ENCODE data around the gene RAB8A. TPM values are rescaled to one million over a fixed set of nuclear protein-coding genes. Genes with fewer than 3 reads are reported as not detected.
A peak's percentile ranks its signal among the peaks of the same experiment; 100 is the strongest.

Gene RAB8A
- total and polyA plus RNA-seq, 7 experiments from 2014 or later, result 61.8 to 154 (median 74.5) TPM

DNA sequence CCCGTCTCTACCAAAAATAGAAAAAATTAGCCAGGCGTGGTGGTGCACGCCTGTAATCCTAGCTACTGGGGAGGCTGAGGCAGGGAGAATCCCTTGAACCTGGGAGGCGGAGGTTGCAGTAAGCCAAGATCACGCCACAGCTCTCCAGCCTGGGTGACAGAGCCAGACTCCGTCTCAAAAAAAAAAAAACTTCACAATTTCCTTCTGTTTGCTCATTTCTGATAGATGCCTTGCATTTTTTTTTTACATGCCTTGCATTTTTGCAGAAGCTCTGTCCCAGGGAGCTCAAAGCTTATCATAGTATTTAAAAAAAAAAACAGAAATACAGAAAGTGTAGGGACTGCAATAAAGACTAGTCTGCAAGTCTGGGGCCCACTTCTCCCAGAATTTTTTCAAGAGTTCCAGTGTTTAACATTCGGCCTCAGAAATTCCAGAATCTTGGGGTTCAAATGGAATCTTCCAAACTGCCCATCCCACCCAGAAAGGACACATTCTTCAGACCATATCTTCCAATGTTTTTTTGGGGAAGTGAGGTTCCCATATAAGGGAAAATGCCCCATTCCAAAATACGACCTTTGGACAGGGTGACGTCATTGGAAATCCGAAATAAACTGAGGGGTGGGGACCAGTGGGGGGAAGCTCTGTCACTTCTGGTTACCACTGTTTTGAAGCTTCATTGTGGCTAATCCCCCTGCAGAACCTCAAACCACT is 17.2 kb upstream of the RAB8A start:
- Mint-ChIP-seq H3K27ac (peak overlapping the region; percentile 72 to 94 (median 88)), H3K27me3 (no peaks in the 10 kb centered on the region), H3K36me3 (peaks cover 17 to 57% (median 34%) of the 10 kb centered on the region in 5 donors), H3K4me1 (peaks cover 14 to 48% (median 45%) of the 10 kb centered on the region in 7 donors), H3K4me3 (peak overlapping the region in 7 of 10 donors; percentile 16 to 68 (median 62)), H3K9me3 (no peaks in the 10 kb centered on the region)
- intact Hi-C loops (cut with micrococcal nuclease), result no loop called here
- ChIA-PET POLR2A (interaction anchor here (0.6 to 2.9 kb wide), 10 partner anchors 8 to 258 kb away, joined by 3 to 11 read pairs (median 4); partner anchors contain the start of gene HSH2D), CTCF (interaction anchor here (0.9 to 1.7 kb wide), 5 partner anchors 16 to 54 kb away, joined by 3 to 9 read pairs (median 3); partner anchors contain the start of gene TPM4)
- no peak for ATAC-seq
- peak in 1 of 9 donors; percentile 14 for DNase-seq
- Histone ChIP-seq H3K4me3 (ENCODE audit: low read length) (no peak overlapping the region), H3K27ac (ENCODE audit: low read depth, low read length) (peak overlapping the region; percentile 56), H3K4me1 (ENCODE audit: control insufficient read depth in 2 of 2, insufficient read depth in 2 of 2, low read length in 2 of 2) (peaks cover 0 to 20% of the 10 kb centered on the region in 2 donors), H3K9me3 (ENCODE audit: control insufficient read depth in 2 of 3, low read length in 3 of 3) (no peaks in the 10 kb centered on the region), H3K27me3 (ENCODE audit: control insufficient read depth in 2 of 2, insufficient read depth in 2 of 2, low read length in 2 of 2) (no peaks in the 10 kb centered on the region), H3K36me3 (ENCODE audit: control insufficient read depth in 2 of 3, insufficient read depth in 3 of 3, low read length in 3 of 3) (peaks cover 28 to 85% (median 29%) of the 10 kb centered on the region in 3 experiments)

DNA sequence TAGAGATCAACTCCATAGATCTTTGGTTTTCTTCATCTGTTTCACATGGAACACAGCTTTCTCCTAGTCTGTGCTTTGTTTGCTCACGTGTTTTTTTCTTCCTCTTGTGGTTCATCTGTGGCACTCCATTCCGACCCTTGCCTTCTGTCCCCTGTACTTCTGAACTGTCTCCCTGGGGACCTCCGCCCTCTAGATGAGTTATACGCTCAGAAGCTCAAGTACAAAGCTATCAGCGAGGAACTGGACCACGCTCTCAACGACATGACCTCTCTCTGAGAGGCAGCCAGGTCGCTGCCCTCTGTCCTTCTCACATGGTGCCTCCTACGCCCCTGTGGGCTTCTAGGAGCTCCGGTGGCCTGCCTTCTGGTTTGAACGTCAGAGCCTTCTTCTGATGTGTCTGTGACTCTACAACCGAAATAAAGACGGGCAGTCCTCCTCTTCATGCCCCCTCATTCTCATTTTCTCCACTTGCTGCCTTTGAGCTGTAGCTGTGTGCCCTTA is 16.6 kb upstream of the RAB8A start:
- DNase-seq, result peak in 6 of 9 donors; percentile 24 to 45 (median 32)

DNA sequence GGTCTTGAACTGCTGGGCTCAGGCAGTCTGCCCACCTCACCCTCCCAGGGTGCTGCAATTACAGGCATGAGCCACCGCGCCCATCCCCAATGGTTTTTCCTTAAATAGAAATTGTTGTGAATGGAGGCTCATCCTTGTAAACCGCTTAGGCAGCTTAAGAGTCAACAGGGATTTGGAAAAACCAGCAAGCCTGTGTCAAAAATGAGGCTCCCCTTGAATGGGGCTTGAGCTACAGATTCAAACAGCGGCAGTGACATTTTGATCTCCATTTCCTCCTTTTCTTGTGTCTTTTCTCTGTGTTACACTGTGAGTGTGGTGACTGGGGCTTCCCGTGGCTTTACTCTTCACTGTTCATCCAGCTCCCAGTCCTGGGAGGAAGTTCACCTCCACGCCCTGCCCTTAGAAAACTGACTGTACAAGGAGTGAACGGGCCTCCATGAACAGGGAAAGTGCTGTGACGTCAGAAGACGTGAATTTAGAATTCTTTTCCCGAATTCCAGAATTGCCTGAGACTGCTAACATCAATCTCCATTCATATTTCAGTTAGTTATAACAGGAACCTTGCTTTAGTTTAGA is 15.3 kb upstream of the RAB8A start:
- Histone ChIP-seq H3K36me3 (ENCODE audit: control insufficient read depth in 2 of 3, insufficient read depth in 3 of 3, low read length in 3 of 3) (peaks cover 19 to 84% (median 35%) of the 10 kb centered on the region in 3 experiments), H3K4me3 (ENCODE audit: low read length) (no peak overlapping the region), H3K9me3 (ENCODE audit: control insufficient read depth in 2 of 3, low read length in 3 of 3) (no peaks in the 10 kb centered on the region), H3K4me1 (ENCODE audit: control insufficient read depth in 2 of 2, insufficient read depth in 2 of 2, low read length in 2 of 2) (peaks cover 0 to 20% of the 10 kb centered on the region in 2 donors), H3K27ac (ENCODE audit: low read depth, low read length) (no peak overlapping the region), H3K27me3 (ENCODE audit: control insufficient read depth in 2 of 2, insufficient read depth in 2 of 2, low read length in 2 of 2) (no peaks in the 10 kb centered on the region)
- intact Hi-C loops (cut with micrococcal nuclease), result no loop called here
- ChIA-PET POLR2A (interaction anchor here (0.7 to 2.9 kb wide), 7 partner anchors 11 to 333 kb away, joined by 3 to 11 read pairs (median 5); no protein-coding TSS in a partner anchor), CTCF (interaction anchor here (0.9 to 2.3 kb wide), 4 partner anchors 10 to 33 kb away, joined by 3 to 9 read pairs (median 6); no protein-coding TSS in a partner anchor)
- no peaks in the 10 kb centered on the region for H3K9me3 Mint-ChIP-seq
- H3K36me3 Mint-ChIP-seq, result peaks cover 24 to 62% (median 36%) of the 10 kb centered on the region in 5 donors
- peak overlapping the region in 7 of 10 donors; percentile 29 to 59 (median 49) for H3K4me3 Mint-ChIP-seq
- ATAC-seq (no peak), DNase-seq (no peak)
- peak overlapping the region; percentile 28 to 93 (median 84) for H3K27ac Mint-ChIP-seq
- H3K4me1 Mint-ChIP-seq, result peaks cover 12 to 48% (median 37%) of the 10 kb centered on the region in 7 donors
- H3K27me3 Mint-ChIP-seq, result no peaks in the 10 kb centered on the region

More for the DNA sequence above, 16.6 kb upstream of the RAB8A start:
- Histone ChIP-seq H3K36me3 (ENCODE audit: control insufficient read depth in 2 of 3, insufficient read depth in 3 of 3, low read length in 3 of 3) (peaks cover 24 to 85% (median 28%) of the 10 kb centered on the region in 3 experiments), H3K4me1 (ENCODE audit: control insufficient read depth in 2 of 2, insufficient read depth in 2 of 2, low read length in 2 of 2) (peaks cover 0 to 20% of the 10 kb centered on the region in 2 donors), H3K9me3 (ENCODE audit: control insufficient read depth in 2 of 3, low read length in 3 of 3) (no peaks in the 10 kb centered on the region), H3K27me3 (ENCODE audit: control insufficient read depth in 2 of 2, insufficient read depth in 2 of 2, low read length in 2 of 2) (no peaks in the 10 kb centered on the region), H3K27ac (ENCODE audit: low read depth, low read length) (peak overlapping the region; percentile 56), H3K4me3 (ENCODE audit: low read length) (no peak overlapping the region)
- H3K4me3 Mint-ChIP-seq, result peak overlapping the region; percentile 34 to 70 (median 62)
- peak overlapping the region; percentile 72 to 94 (median 88) for H3K27ac Mint-ChIP-seq
- intact Hi-C loops (cut with micrococcal nuclease), result no loop called here
- ChIA-PET POLR2A (interaction anchor here (0.6 to 2.9 kb wide), 11 partner anchors 9 to 272 kb away, joined by 3 to 11 read pairs (median 4); partner anchors contain the start of gene HSH2D), CTCF (interaction anchor here (0.7 to 1.7 kb wide), 8 partner anchors 8 to 55 kb away, joined by 3 to 9 read pairs (median 4); partner anchors contain the start of gene TPM4)
- H3K4me1 Mint-ChIP-seq, result peaks cover 14 to 48% (median 42%) of the 10 kb centered on the region in 7 donors
- no peaks in the 10 kb centered on the region for H3K27me3 Mint-ChIP-seq
- H3K36me3 Mint-ChIP-seq, result peaks cover 21 to 58% (median 32%) of the 10 kb centered on the region in 5 donors
- peak; percentile 71 for ATAC-seq
- H3K9me3 Mint-ChIP-seq, result no peaks in the 10 kb centered on the region

DNA sequence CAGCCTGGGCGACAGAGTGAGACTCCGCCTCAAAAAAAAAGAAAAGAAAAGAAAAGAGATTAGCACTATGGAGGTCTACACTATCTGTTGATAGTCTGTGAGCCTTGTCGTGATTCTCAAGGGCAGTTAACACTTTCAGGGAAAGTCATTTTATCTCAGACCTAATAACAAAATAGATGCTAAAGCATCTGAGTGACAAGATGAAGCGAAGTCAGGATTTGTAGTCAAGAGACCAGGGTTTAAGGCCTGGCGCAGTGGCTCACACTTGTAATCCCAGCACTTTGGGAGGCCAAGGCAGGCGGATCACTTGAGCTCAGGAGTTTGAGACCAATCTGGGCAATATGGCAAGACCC is 13.3 kb upstream of the RAB8A start:
- H3K36me3 ChIP-seq (ENCODE audit: control insufficient read depth in 2 of 3, insufficient read depth in 3 of 3, low read length in 3 of 3), result peaks cover 24 to 84% (median 35%) of the 10 kb centered on the region in 3 experiments
- H3K4me1 ChIP-seq (ENCODE audit: control insufficient read depth in 2 of 2, insufficient read depth in 2 of 2, low read length in 2 of 2), result peaks cover 0 to 20% of the 10 kb centered on the region in 2 donors
- H3K27ac Mint-ChIP-seq, result peak overlapping the region in 5 of 9 donors; percentile 24 to 71 (median 35)
- no peak overlapping the region for H3K4me3 ChIP-seq (ENCODE audit: low read length)
- ATAC-seq, result no peak
- ChIA-PET POLR2A (interaction anchor here (0.6 to 1.6 kb wide), 3 partner anchors 10 to 28 kb away, joined by 3 to 4 read pairs (median 4); no protein-coding TSS in a partner anchor), CTCF (no interaction called here)
- H3K9me3 Mint-ChIP-seq, result no peaks in the 10 kb centered on the region
- no peaks in the 10 kb centered on the region for H3K27me3 ChIP-seq (ENCODE audit: control insufficient read depth in 2 of 2, insufficient read depth in 2 of 2, low read length in 2 of 2)
- no peaks in the 10 kb centered on the region for H3K27me3 Mint-ChIP-seq
- DNase-seq, result no peak
- H3K27ac ChIP-seq (ENCODE audit: low read depth, low read length), result no peak overlapping the region
- no peaks in the 10 kb centered on the region for H3K9me3 ChIP-seq (ENCODE audit: control insufficient read depth in 2 of 3, low read length in 3 of 3)
- H3K4me3 Mint-ChIP-seq, result no peak overlapping the region
- intact Hi-C loops (cut with micrococcal nuclease), result no loop called here
- peaks cover 12 to 38% (median 32%) of the 10 kb centered on the region in 7 donors for H3K4me1 Mint-ChIP-seq
- H3K36me3 Mint-ChIP-seq, result peaks cover 16 to 55% (median 35%) of the 10 kb centered on the region in 5 donors

DNA sequence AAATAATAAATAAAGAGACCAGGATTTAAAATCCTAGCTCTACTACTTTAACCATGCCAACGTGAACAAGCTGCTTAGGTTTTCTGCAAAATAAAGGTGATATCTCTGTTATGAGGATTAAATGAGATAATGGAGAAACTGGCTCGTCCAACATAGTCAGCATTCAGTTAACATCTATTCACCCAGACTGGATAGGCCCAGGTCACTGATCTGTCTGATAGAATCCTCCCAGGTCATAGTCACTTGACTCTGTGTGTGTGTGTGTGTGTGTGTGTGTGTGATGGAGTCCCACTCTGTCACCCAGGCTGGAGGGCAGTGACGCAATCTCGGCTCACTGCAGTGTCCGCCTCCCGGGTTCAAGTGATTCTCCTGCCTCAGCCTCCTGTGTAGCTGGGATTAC is 12.9 kb upstream of the RAB8A start:
- H3K27me3 Mint-ChIP-seq, result no peaks in the 10 kb centered on the region
- peaks cover 24 to 83% (median 38%) of the 10 kb centered on the region in 3 experiments for H3K36me3 ChIP-seq (ENCODE audit: control insufficient read depth in 2 of 3, insufficient read depth in 3 of 3, low read length in 3 of 3)
- no peaks in the 10 kb centered on the region for H3K27me3 ChIP-seq (ENCODE audit: control insufficient read depth in 2 of 2, insufficient read depth in 2 of 2, low read length in 2 of 2)
- CTCF ChIA-PET, result interaction anchor here (0.6 to 1.3 kb wide), 2 partner anchors 26 to 41 kb away, joined by 3 read pairs; no protein-coding TSS in a partner anchor
- intact Hi-C loops (cut with micrococcal nuclease), result no loop called here
- POLR2A ChIA-PET, result interaction anchor here (0.6 to 1.6 kb wide), 3 partner anchors 10 to 28 kb away, joined by 3 to 4 read pairs (median 4); no protein-coding TSS in a partner anchor
- DNase-seq, result no peak
- H3K27ac Mint-ChIP-seq, result no peak overlapping the region
- ATAC-seq, result no peak
- H3K9me3 Mint-ChIP-seq, result no peaks in the 10 kb centered on the region
- no peak overlapping the region for H3K4me3 Mint-ChIP-seq
- H3K4me1 Mint-ChIP-seq, result peaks cover 13 to 34% (median 28%) of the 10 kb centered on the region in 7 donors
- H3K4me1 ChIP-seq (ENCODE audit: control insufficient read depth in 2 of 2, insufficient read depth in 2 of 2, low read length in 2 of 2), result peaks cover 0 to 16% of the 10 kb centered on the region in 2 donors
- H3K27ac ChIP-seq (ENCODE audit: low read depth, low read length), result no peak overlapping the region
- H3K36me3 Mint-ChIP-seq, result peaks cover 13 to 54% (median 32%) of the 10 kb centered on the region in 5 donors
- no peaks in the 10 kb centered on the region for H3K9me3 ChIP-seq (ENCODE audit: control insufficient read depth in 2 of 3, low read length in 3 of 3)
- H3K4me3 ChIP-seq (ENCODE audit: low read length), result no peak overlapping the region

Data from naive thymus-derived CD4-positive, alpha-beta T cell (primary cell).